ENCODE results near the gene CISD1. TPM values are rescaled to one million over a fixed set of nuclear protein-coding genes. Genes with fewer than 3 reads are reported as not detected.

Gene CISD1
- total RNA-seq, 1 donor: 1.3 TPM

- Histone ChIP-seq H3K4me3 (ENCODE audit: low read length) (no peak overlapping the region), H3K9me3 (ENCODE audit: low read depth, low read length) (no peaks in the 10 kb centered on the region), H3K27me3 (ENCODE audit: insufficient read depth, low read length) (no peaks in the 10 kb centered on the region), H3K4me1 (ENCODE audit: insufficient read depth, low read length) (peaks cover 21% of the 10 kb centered on the region)
Observed at GRCh38 chr10:58278274-58278961, 9.5 kb downstream of the CISD1 start.

- H3K4me3 ChIP-seq (ENCODE audit: low read length): no peak overlapping the region
- H3K4me1 ChIP-seq (ENCODE audit: insufficient read depth, low read length): peaks cover 21% of the 10 kb centered on the region
- no peaks in the 10 kb centered on the region for H3K27me3 ChIP-seq (ENCODE audit: insufficient read depth, low read length)
- H3K9me3 ChIP-seq (ENCODE audit: low read depth, low read length): no peaks in the 10 kb centered on the region
Observed at GRCh38 chr10:58278962-58279307, 10.0 kb downstream of the CISD1 start.

- Histone ChIP-seq H3K27me3 (ENCODE audit: insufficient read depth, low read length) (no peaks in the 10 kb centered on the region), H3K4me1 (ENCODE audit: insufficient read depth, low read length) (peaks cover 21% of the 10 kb centered on the region), H3K4me3 (ENCODE audit: low read length) (no peak overlapping the region), H3K9me3 (ENCODE audit: low read depth, low read length) (no peaks in the 10 kb centered on the region)
Observed at GRCh38 chr10:58280477-58280876, 11.5 kb downstream of the CISD1 start.

GRCh38 chr10:58281092-58281752 is 12.3 kb downstream of the CISD1 start:
- H3K9me3 ChIP-seq (ENCODE audit: low read depth, low read length): no peaks in the 10 kb centered on the region
- peaks cover 21% of the 10 kb centered on the region for H3K4me1 ChIP-seq (ENCODE audit: insufficient read depth, low read length)
- no peaks in the 10 kb centered on the region for H3K27me3 ChIP-seq (ENCODE audit: insufficient read depth, low read length)
- H3K4me3 ChIP-seq (ENCODE audit: low read length): no peak overlapping the region

GRCh38 chr10:58282615-58283014 is 13.7 kb downstream of the CISD1 start:
- Histone ChIP-seq H3K4me1 (ENCODE audit: insufficient read depth, low read length) (peaks cover 21% of the 10 kb centered on the region), H3K4me3 (ENCODE audit: low read length) (no peak overlapping the region), H3K9me3 (ENCODE audit: low read depth, low read length) (no peaks in the 10 kb centered on the region), H3K27me3 (ENCODE audit: insufficient read depth, low read length) (no peaks in the 10 kb centered on the region)

GRCh38 chr10:58291538-58292174 is 22.7 kb downstream of the CISD1 start:
- Histone ChIP-seq H3K9me3 (ENCODE audit: low read depth, low read length) (no peaks in the 10 kb centered on the region), H3K4me1 (ENCODE audit: insufficient read depth, low read length) (no peaks in the 10 kb centered on the region), H3K4me3 (ENCODE audit: low read length) (no peak overlapping the region), H3K27me3 (ENCODE audit: insufficient read depth, low read length) (no peaks in the 10 kb centered on the region)

GRCh38 chr10:58293989-58294388 is 25.0 kb downstream of the CISD1 start:
- Histone ChIP-seq H3K4me1 (ENCODE audit: insufficient read depth, low read length) (no peaks in the 10 kb centered on the region), H3K9me3 (ENCODE audit: low read depth, low read length) (no peaks in the 10 kb centered on the region), H3K4me3 (ENCODE audit: low read length) (no peak overlapping the region), H3K27me3 (ENCODE audit: insufficient read depth, low read length) (no peaks in the 10 kb centered on the region)

- H3K27me3 ChIP-seq (ENCODE audit: insufficient read depth, low read length): no peaks in the 10 kb centered on the region
- H3K9me3 ChIP-seq (ENCODE audit: low read depth, low read length): no peaks in the 10 kb centered on the region
- no peaks in the 10 kb centered on the region for H3K4me1 ChIP-seq (ENCODE audit: insufficient read depth, low read length)
- no peak overlapping the region for H3K4me3 ChIP-seq (ENCODE audit: low read length)
Observed at GRCh38 chr10:58299580-58299979, 30.6 kb downstream of the CISD1 start.

GRCh38 chr10:58300676-58301075 is 31.7 kb downstream of the CISD1 start:
- no peaks in the 10 kb centered on the region for H3K9me3 ChIP-seq (ENCODE audit: low read depth, low read length)
- no peaks in the 10 kb centered on the region for H3K4me1 ChIP-seq (ENCODE audit: insufficient read depth, low read length)
- peaks cover under 1% of the 10 kb centered on the region for H3K27me3 ChIP-seq (ENCODE audit: insufficient read depth, low read length)
- no peak overlapping the region for H3K4me3 ChIP-seq (ENCODE audit: low read length)

- H3K27me3 ChIP-seq (ENCODE audit: insufficient read depth, low read length): peaks cover 9% of the 10 kb centered on the region
- H3K4me3 ChIP-seq (ENCODE audit: low read length): no peak overlapping the region
- no peaks in the 10 kb centered on the region for H3K4me1 ChIP-seq (ENCODE audit: insufficient read depth, low read length)
- H3K9me3 ChIP-seq (ENCODE audit: low read depth, low read length): no peaks in the 10 kb centered on the region
Observed at GRCh38 chr10:58302254-58302653, 33.3 kb downstream of the CISD1 start.

GRCh38 chr10:58304099-58304633 is 35.2 kb downstream of the CISD1 start:
- Histone ChIP-seq H3K4me3 (ENCODE audit: low read length) (no peak overlapping the region), H3K9me3 (ENCODE audit: low read depth, low read length) (no peaks in the 10 kb centered on the region), H3K4me1 (ENCODE audit: insufficient read depth, low read length) (no peaks in the 10 kb centered on the region), H3K27me3 (ENCODE audit: insufficient read depth, low read length) (peaks cover 15% of the 10 kb centered on the region)

- Histone ChIP-seq H3K27me3 (ENCODE audit: insufficient read depth, low read length) (peaks cover 21% of the 10 kb centered on the region), H3K9me3 (ENCODE audit: low read depth, low read length) (no peaks in the 10 kb centered on the region), H3K4me1 (ENCODE audit: insufficient read depth, low read length) (no peaks in the 10 kb centered on the region), H3K4me3 (ENCODE audit: low read length) (no peak overlapping the region)
Observed at GRCh38 chr10:58305821-58306220, 36.9 kb downstream of the CISD1 start.

GRCh38 chr10:58307676-58308075 is 38.7 kb downstream of the CISD1 start:
- H3K4me3 ChIP-seq (ENCODE audit: low read length): no peak overlapping the region
- H3K9me3 ChIP-seq (ENCODE audit: low read depth, low read length): no peaks in the 10 kb centered on the region
- H3K27me3 ChIP-seq (ENCODE audit: insufficient read depth, low read length): peaks cover 21% of the 10 kb centered on the region
- no peaks in the 10 kb centered on the region for H3K4me1 ChIP-seq (ENCODE audit: insufficient read depth, low read length)

GRCh38 chr10:58311026-58311425 is 42.1 kb downstream of the CISD1 start:
- H3K27me3 ChIP-seq (ENCODE audit: insufficient read depth, low read length): peaks cover 19% of the 10 kb centered on the region
- H3K4me1 ChIP-seq (ENCODE audit: insufficient read depth, low read length): no peaks in the 10 kb centered on the region
- H3K9me3 ChIP-seq (ENCODE audit: low read depth, low read length): no peaks in the 10 kb centered on the region
- H3K4me3 ChIP-seq (ENCODE audit: low read length): no peak overlapping the region

GRCh38 chr10:58316874-58317273 is 47.9 kb downstream of the CISD1 start:
- no peaks in the 10 kb centered on the region for H3K9me3 ChIP-seq (ENCODE audit: low read depth, low read length)
- peaks cover 4% of the 10 kb centered on the region for H3K27me3 ChIP-seq (ENCODE audit: insufficient read depth, low read length)
- H3K4me3 ChIP-seq (ENCODE audit: low read length): no peak overlapping the region
- H3K4me1 ChIP-seq (ENCODE audit: insufficient read depth, low read length): no peaks in the 10 kb centered on the region
